ENCODE measurements around the gene KANSL2. TPM values are rescaled to one million over a fixed set of nuclear protein-coding genes. Genes with fewer than 3 reads are reported as not detected.

The KANSL2 gene
- total and polyA plus RNA-seq, 2 experiments from 2014 or later: 29.3 to 92.5 TPM

DNA sequence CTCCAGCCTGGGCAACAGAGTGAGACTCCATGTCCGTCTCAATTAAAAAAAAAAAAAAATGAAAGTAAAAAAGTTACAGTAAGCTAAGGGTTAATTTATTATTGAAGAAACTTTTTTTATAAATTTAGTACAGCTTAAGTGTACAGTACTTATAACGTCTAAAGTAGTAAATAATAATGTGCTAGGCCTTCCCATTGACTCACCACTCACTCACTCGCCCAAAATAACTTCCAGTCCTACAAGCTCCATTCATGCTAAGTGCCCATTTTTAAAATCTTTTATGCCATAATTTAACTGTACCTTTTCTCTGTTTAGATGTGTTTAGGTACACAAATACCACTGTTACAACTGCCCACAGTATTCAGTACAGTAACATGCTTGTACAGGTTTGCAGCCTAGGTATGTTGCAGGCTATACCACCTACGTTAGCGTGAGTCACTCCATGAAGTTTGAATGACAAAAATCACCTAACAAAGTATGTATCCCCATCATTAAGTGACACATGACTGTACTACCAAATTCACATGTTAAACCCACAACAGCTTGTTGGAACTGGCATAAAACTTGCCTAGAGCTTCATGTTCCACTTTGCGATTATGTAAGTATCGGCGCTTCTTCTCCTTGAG lies 10.7 kb downstream of the KANSL2 start:
- Histone ChIP-seq H3K9me2 (ENCODE audit: insufficient read depth) (no peaks in the 10 kb centered on the region), H3K4me1 (ENCODE audit: insufficient read depth) (no peaks in the 10 kb centered on the region), H3K36me3 (ENCODE audit: insufficient read depth) (peaks cover 91% of the 10 kb centered on the region), H3K4me3 (no peak overlapping the region), H3K4me2 (no peak overlapping the region), H2AFZ (no peak overlapping the region), H3K27ac (ENCODE audit: low read depth) (no peak overlapping the region), H3K27me3 (ENCODE audit: insufficient read depth) (no peaks in the 10 kb centered on the region), H3F3A (replicated peaks; ENCODE audit: low read depth) (peaks cover 5% of the 10 kb centered on the region; the same call in 1 of the 2 replicates), H4K20me1 (replicated peaks; ENCODE audit: insufficient read depth) (peaks cover 34% of the 10 kb centered on the region), H3K79me2 (replicated peaks; ENCODE audit: insufficient read depth) (peaks cover 73% of the 10 kb centered on the region)
- H3K36me3 Mint-ChIP-seq (ENCODE audit: low read depth): peaks cover 84% of the 10 kb centered on the region
- H3K9me3 Mint-ChIP-seq: no peaks in the 10 kb centered on the region
- no peak overlapping the region for H3K27ac Mint-ChIP-seq
- H3K4me3 Mint-ChIP-seq: no peak overlapping the region
- H3K27me3 Mint-ChIP-seq (ENCODE audit: insufficient read depth, low read depth, poor library complexity): no peaks in the 10 kb centered on the region
- H3K4me1 Mint-ChIP-seq: no peaks in the 10 kb centered on the region
- ATAC-seq (no peak), DNase-seq (ENCODE audit: low spot score) (no peak)
- TF ChIP-seq ZNF331 (CRISPR knock-in tag; IDR thresholded peaks at IDR 0.05; ENCODE audit: low read depth) (no peak), EZH2phosphoT487 (IDR thresholded peaks at IDR 0.05; ENCODE audit: unreplicated experiment) (no peak)
- TF ChIP-seq, protein P1, sequence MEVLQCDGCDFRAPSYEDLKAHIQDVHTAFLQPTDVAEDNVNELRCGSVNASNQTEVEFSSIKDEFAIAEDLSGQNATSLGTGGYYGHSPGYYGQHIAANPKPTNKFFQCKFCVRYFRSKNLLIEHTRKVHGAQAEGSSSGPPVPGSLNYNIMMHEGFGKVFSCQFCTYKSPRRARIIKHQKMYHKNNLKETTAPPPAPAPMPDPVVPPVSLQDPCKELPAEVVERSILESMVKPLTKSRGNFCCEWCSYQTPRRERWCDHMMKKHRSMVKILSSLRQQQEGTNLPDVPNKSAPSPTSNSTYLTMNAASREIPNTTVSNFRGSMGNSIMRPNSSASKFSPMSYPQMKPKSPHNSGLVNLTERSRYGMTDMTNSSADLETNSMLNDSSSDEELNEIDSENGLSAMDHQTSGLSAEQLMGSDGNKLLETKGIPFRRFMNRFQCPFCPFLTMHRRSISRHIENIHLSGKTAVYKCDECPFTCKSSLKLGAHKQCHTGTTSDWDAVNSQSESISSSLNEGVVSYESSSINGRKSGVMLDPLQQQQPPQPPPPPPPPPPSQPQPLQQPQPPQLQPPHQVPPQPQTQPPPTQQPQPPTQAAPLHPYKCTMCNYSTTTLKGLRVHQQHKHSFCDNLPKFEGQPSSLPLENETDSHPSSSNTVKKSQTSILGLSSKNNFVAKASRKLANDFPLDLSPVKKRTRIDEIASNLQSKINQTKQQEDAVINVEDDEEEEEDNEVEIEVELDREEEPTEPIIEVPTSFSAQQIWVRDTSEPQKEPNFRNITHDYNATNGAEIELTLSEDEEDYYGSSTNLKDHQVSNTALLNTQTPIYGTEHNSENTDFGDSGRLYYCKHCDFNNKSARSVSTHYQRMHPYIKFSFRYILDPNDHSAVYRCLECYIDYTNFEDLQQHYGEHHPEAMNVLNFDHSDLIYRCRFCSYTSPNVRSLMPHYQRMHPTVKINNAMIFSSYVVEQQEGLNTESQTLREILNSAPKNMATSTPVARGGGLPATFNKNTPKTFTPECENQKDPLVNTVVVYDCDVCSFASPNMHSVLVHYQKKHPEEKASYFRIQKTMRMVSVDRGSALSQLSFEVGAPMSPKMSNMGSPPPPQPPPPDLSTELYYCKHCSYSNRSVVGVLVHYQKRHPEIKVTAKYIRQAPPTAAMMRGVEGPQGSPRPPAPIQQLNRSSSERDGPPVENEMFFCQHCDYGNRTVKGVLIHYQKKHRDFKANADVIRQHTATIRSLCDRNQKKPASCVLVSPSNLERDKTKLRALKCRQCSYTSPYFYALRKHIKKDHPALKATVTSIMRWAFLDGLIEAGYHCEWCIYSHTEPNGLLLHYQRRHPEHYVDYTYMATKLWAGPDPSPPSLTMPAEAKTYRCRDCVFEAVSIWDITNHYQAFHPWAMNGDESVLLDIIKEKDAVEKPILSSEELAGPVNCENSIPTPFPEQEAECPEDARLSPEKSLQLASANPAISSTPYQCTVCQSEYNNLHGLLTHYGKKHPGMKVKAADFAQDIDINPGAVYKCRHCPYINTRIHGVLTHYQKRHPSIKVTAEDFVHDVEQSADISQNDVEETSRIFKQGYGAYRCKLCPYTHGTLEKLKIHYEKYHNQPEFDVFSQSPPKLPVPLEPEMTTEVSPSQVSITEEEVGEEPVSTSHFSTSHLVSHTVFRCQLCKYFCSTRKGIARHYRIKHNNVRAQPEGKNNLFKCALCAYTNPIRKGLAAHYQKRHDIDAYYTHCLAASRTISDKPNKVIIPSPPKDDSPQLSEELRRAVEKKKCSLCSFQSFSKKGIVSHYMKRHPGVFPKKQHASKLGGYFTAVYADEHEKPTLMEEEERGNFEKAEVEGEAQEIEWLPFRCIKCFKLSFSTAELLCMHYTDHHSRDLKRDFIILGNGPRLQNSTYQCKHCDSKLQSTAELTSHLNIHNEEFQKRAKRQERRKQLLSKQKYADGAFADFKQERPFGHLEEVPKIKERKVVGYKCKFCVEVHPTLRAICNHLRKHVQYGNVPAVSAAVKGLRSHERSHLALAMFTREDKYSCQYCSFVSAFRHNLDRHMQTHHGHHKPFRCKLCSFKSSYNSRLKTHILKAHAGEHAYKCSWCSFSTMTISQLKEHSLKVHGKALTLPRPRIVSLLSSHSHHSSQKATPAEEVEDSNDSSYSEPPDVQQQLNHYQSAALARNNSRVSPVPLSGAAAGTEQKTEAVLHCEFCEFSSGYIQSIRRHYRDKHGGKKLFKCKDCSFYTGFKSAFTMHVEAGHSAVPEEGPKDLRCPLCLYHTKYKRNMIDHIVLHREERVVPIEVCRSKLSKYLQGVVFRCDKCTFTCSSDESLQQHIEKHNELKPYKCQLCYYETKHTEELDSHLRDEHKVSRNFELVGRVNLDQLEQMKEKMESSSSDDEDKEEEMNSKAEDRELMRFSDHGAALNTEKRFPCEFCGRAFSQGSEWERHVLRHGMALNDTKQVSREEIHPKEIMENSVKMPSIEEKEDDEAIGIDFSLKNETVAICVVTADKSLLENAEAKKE (CRISPR knock-in tag; IDR thresholded peaks at IDR 0.05): no peak
- TF ChIP-seq, protein P2, sequence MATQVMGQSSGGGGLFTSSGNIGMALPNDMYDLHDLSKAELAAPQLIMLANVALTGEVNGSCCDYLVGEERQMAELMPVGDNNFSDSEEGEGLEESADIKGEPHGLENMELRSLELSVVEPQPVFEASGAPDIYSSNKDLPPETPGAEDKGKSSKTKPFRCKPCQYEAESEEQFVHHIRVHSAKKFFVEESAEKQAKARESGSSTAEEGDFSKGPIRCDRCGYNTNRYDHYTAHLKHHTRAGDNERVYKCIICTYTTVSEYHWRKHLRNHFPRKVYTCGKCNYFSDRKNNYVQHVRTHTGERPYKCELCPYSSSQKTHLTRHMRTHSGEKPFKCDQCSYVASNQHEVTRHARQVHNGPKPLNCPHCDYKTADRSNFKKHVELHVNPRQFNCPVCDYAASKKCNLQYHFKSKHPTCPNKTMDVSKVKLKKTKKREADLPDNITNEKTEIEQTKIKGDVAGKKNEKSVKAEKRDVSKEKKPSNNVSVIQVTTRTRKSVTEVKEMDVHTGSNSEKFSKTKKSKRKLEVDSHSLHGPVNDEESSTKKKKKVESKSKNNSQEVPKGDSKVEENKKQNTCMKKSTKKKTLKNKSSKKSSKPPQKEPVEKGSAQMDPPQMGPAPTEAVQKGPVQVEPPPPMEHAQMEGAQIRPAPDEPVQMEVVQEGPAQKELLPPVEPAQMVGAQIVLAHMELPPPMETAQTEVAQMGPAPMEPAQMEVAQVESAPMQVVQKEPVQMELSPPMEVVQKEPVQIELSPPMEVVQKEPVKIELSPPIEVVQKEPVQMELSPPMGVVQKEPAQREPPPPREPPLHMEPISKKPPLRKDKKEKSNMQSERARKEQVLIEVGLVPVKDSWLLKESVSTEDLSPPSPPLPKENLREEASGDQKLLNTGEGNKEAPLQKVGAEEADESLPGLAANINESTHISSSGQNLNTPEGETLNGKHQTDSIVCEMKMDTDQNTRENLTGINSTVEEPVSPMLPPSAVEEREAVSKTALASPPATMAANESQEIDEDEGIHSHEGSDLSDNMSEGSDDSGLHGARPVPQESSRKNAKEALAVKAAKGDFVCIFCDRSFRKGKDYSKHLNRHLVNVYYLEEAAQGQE (IDR thresholded peaks at IDR 0.05; ENCODE audit: unreplicated experiment): no peak
